Stomach smooth muscle (tissue), 2 donors: Measurements from ENCODE around the gene CDCA7L.

Experiments used
- H3K27ac ChIP-seq: one replicate; pipeline ENCODE4 v1.7.0; 2013; ENCODE audit warnings: mild to moderate bottlenecking, low read length, inconsistent platforms
- H3K27me3 ChIP-seq, 2 donors: one replicate each; pipeline ENCODE4 v1.7.0; 2013; ENCODE audit warnings: low read length in 2 of 2; ENCODE audit not compliant: insufficient read depth in 2 of 2, control insufficient read depth in 1 of 2
- H3K36me3 ChIP-seq, 2 donors: one replicate each; pipeline ENCODE4 v1.7.0; 2013; ENCODE audit warnings: low read length in 2 of 2; ENCODE audit not compliant: control insufficient read depth in 2 of 2, insufficient read depth in 2 of 2
- H3K4me1 ChIP-seq: one replicate; pipeline ENCODE4 v1.7.0; 2013; ENCODE audit warnings: low read length; ENCODE audit not compliant: control insufficient read depth, insufficient read depth
- H3K4me3 ChIP-seq, 2 donors: one replicate each; pipeline ENCODE4 v1.7.0; 2013; ENCODE audit warnings: low read length in 2 of 2
- H3K9ac ChIP-seq, 2 donors: one replicate each; pipeline ENCODE4 v1.7.0; 2013; ENCODE audit warnings: low read length in 2 of 2, mild to moderate bottlenecking in 1 of 2
- H3K9me3 ChIP-seq, 2 donors: one replicate each; pipeline ENCODE4 v1.7.0; 2013; ENCODE audit warnings: low read length in 2 of 2; ENCODE audit not compliant: control insufficient read depth in 2 of 2
- donor health status: healthy.
- donor health status: Pancreatic carcinoma.

The CDCA7L gene

GRCh38 chr7:21926448-21926847, 19.3 kb downstream of the CDCA7L start:
- Histone ChIP-seq H3K36me3 (peaks cover 0 to 2% of the 10 kb centered on the region in 2 donors), H3K9ac (no peak overlapping the region), H3K9me3 (no peaks in the 10 kb centered on the region), H3K27ac (no peak overlapping the region), H3K27me3 (no peaks in the 10 kb centered on the region), H3K4me1 (no peaks in the 10 kb centered on the region), H3K4me3 (no peak overlapping the region)

- H3K27ac ChIP-seq, result no peak overlapping the region
These were observed 22.0 kb downstream of the CDCA7L start for GRCh38 chr7:21923658-21924057.

GRCh38 chr7:21922605-21923004, 23.1 kb downstream of the CDCA7L start:
- Histone ChIP-seq H3K27ac (no peak overlapping the region), H3K9me3 (no peaks in the 10 kb centered on the region), H3K4me1 (no peaks in the 10 kb centered on the region), H3K9ac (no peak overlapping the region), H3K4me3 (no peak overlapping the region), H3K36me3 (no peaks in the 10 kb centered on the region), H3K27me3 (no peaks in the 10 kb centered on the region)

More at GRCh38 chr7:21923658-21924057, 22.0 kb downstream of the CDCA7L start:
- Histone ChIP-seq H3K27me3 (no peaks in the 10 kb centered on the region), H3K36me3 (peaks cover 0 to 2% of the 10 kb centered on the region in 2 donors), H3K4me1 (no peaks in the 10 kb centered on the region), H3K9me3 (no peaks in the 10 kb centered on the region), H3K9ac (no peak overlapping the region), H3K4me3 (no peak overlapping the region)

GRCh38 chr7:21920936-21921335, 24.8 kb downstream of the CDCA7L start:
- H3K4me1 ChIP-seq, result no peaks in the 10 kb centered on the region
- H3K4me3 ChIP-seq, result no peak overlapping the region

GRCh38 chr7:21918216-21918615, 27.5 kb downstream of the CDCA7L start:
- Histone ChIP-seq H3K4me1 (no peaks in the 10 kb centered on the region), H3K27me3 (no peaks in the 10 kb centered on the region), H3K36me3 (peaks cover 0 to 19% of the 10 kb centered on the region in 2 donors), H3K4me3 (no peak overlapping the region), H3K9me3 (no peaks in the 10 kb centered on the region), H3K27ac (no peak overlapping the region), H3K9ac (no peak overlapping the region)

More at GRCh38 chr7:21920936-21921335, 24.8 kb downstream of the CDCA7L start:
- H3K9ac ChIP-seq, result no peak overlapping the region
- H3K27ac ChIP-seq, result no peak overlapping the region
- H3K9me3 ChIP-seq, result no peaks in the 10 kb centered on the region
- H3K36me3 ChIP-seq, result peaks cover 0 to 2% of the 10 kb centered on the region in 2 donors
- no peaks in the 10 kb centered on the region for H3K27me3 ChIP-seq

DNA sequence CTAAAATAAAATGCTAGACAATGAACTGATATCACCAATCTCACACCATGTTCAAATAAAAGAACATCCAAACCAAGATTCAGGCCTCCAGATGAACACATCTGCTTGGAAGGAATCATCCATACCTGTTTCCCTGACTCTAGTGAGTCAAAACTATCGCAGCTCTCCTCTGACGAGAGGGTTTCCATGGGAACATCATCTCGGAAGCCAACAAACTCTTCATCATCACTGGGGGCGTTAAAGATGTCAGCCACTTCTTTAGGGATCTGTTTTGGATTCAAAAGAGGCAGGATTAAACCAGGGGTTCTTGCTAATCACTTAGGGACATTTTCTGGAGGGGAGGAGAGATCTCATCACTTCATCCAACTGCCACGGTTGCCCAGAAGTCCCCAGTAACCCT, 29.1 kb downstream of the CDCA7L start:
- H3K36me3 ChIP-seq, result peaks cover 0 to 19% of the 10 kb centered on the region in 2 donors
- H3K4me1 ChIP-seq, result peaks cover 7% of the 10 kb centered on the region
- H3K9me3 ChIP-seq, result no peaks in the 10 kb centered on the region
- no peaks in the 10 kb centered on the region for H3K27me3 ChIP-seq
- no peak overlapping the region for H3K4me3 ChIP-seq
- H3K9ac ChIP-seq, result no peak overlapping the region
- H3K27ac ChIP-seq, result no peak overlapping the region

DNA sequence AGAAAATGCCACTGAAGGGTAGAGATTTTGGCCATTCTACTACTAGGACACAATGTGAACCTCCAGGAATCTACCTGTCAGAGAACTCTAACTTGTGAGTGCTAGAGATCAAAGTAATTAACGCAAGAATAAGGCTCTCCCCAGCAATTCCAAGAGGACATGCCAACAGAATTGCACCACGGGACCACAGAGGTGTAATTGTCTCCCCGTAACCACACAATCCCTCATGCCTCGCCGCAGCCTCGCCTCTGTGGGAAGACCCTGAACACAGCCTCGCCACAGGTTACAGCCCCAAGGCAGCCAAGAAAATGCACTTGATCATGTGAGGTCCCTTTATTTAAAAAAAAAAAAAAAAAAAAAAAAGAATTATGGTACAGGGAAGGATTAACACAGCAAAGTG, 29.5 kb downstream of the CDCA7L start:
- no peak overlapping the region for H3K27ac ChIP-seq
- peaks cover 0 to 21% of the 10 kb centered on the region in 2 donors for H3K36me3 ChIP-seq
- no peaks in the 10 kb centered on the region for H3K9me3 ChIP-seq
- no peaks in the 10 kb centered on the region for H3K27me3 ChIP-seq
- peaks cover 7% of the 10 kb centered on the region for H3K4me1 ChIP-seq
- H3K9ac ChIP-seq, result no peak overlapping the region
- no peak overlapping the region for H3K4me3 ChIP-seq

DNA sequence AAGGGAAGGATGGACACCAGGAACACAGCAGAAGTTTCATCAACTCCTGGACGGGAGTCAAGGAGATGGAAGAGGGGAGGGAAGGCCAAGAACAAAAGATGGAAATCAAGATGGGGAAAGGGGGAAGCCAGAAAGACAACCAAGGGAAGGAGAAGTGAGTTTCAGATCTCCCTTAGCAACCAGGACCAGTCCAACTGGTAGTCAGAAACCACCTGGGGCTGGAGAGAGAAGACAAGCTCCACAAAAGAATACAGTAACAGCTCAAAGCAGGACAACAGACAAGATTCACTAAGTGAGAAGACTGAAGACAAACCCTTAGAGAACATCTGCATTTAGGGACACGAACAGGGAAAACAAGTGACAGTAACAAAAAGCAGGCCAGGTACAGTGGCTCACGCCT, 30.6 kb downstream of the CDCA7L start:
- H3K9me3 ChIP-seq, result no peaks in the 10 kb centered on the region
- peaks cover 8% of the 10 kb centered on the region for H3K4me1 ChIP-seq
- peaks cover 0 to 21% of the 10 kb centered on the region in 2 donors for H3K36me3 ChIP-seq
- no peak overlapping the region for H3K4me3 ChIP-seq
- H3K27ac ChIP-seq, result no peak overlapping the region
- no peak overlapping the region for H3K9ac ChIP-seq
- no peaks in the 10 kb centered on the region for H3K27me3 ChIP-seq

- H3K27ac ChIP-seq, result no peak overlapping the region
- peaks cover 0 to 21% of the 10 kb centered on the region in 2 donors for H3K36me3 ChIP-seq
- H3K9ac ChIP-seq, result no peak overlapping the region
- no peaks in the 10 kb centered on the region for H3K27me3 ChIP-seq
- no peak overlapping the region for H3K4me3 ChIP-seq
- no peaks in the 10 kb centered on the region for H3K9me3 ChIP-seq
- H3K4me1 ChIP-seq, result peaks cover 9% of the 10 kb centered on the region
These were observed 31.0 kb downstream of the CDCA7L start for GRCh38 chr7:21914671-21915070.

- Histone ChIP-seq H3K4me3 (no peak overlapping the region), H3K36me3 (peaks cover 6 to 23% of the 10 kb centered on the region in 2 donors), H3K27ac (no peak overlapping the region), H3K4me1 (peaks cover 9% of the 10 kb centered on the region), H3K9me3 (no peaks in the 10 kb centered on the region), H3K27me3 (no peaks in the 10 kb centered on the region), H3K9ac (no peak overlapping the region)
These were observed 32.5 kb downstream of the CDCA7L start for GRCh38 chr7:21912931-21913780.

DNA sequence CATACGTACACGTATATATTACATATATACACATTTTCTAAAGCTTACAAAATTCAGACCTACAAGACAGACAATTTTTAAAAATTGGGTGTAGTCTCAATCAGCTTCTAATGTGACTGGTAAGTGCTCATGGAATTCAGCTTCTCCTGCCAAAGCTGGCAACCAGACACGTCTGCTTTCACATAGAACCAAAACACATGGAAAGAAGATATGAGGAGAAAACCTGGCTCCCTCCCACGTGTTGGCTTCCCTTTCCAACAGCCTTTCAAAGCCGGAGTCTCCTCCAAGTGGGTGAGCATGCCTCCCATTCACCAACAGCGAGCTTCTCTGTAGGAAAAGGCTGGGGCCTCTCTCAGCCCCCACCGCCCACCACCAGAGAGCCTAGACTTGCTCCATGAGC, 33.4 kb downstream of the CDCA7L start:
- Histone ChIP-seq H3K4me3 (no peak overlapping the region), H3K9me3 (no peaks in the 10 kb centered on the region), H3K36me3 (peaks cover 12 to 30% of the 10 kb centered on the region in 2 donors), H3K27me3 (no peaks in the 10 kb centered on the region), H3K4me1 (peaks cover 9% of the 10 kb centered on the region), H3K9ac (no peak overlapping the region), H3K27ac (no peak overlapping the region)
